MM.1S (cell line): Measurements from ENCODE around the gene OPRL1.
"Not testable (repeated sequence)": the region's sequence is repeated elsewhere in the genome, so short reads cannot be mapped to it uniquely, and the experiment has no call there.

Experiments used
- DNase-seq: peaks from one replicate; pipeline ENCODE4 v3.0.0-alpha.2; 2015
- H2AFZ ChIP-seq: fragments of 300-600 bp; sonication (generic); 2 replicates; pipeline ENCODE4 v1.6.0; 2016; ENCODE audit warnings: antibody characterized with exemption, low read length
- H3F3A ChIP-seq: fragments of 300-600 bp; sonication (generic); 2 replicates; pipeline ENCODE4 v1.6.1; 2016; ENCODE audit warnings: mild to moderate bottlenecking, antibody characterized with exemption, low read length, moderate library complexity, mixed read lengths; ENCODE audit not compliant: insufficient read depth
- H3K27ac ChIP-seq: fragments of 300-600 bp; sonication (generic); 2 replicates; pipeline ENCODE4 v1.5.1; 2016; ENCODE audit warnings: mild to moderate bottlenecking, low read length
- H3K27me3 ChIP-seq: fragments of 300-600 bp; sonication (generic); replicated peaks from 2 replicates; pipeline ENCODE4 v1.6.0; 2016; ENCODE audit warnings: low read length; ENCODE audit not compliant: insufficient read depth
- H3K36me3 ChIP-seq: fragments of 300-600 bp; sonication (generic); replicated peaks from 2 replicates; pipeline ENCODE4 v1.6.1; 2016; ENCODE audit warnings: mild to moderate bottlenecking, low read length, mixed read lengths; ENCODE audit not compliant: insufficient read depth
- H3K4me1 ChIP-seq: fragments of 300-600 bp; sonication (generic); 2 replicates; pipeline ENCODE4 v1.6.1; 2016; ENCODE audit warnings: low read length, mixed read lengths
- H3K4me2 ChIP-seq: fragments of 300-600 bp; sonication (generic); 2 replicates; pipeline ENCODE4 v1.6.0; 2016; ENCODE audit warnings: low read depth, low read length
- H3K4me3 ChIP-seq: fragments of 300-600 bp; sonication (generic); 2 replicates; pipeline ENCODE4 v1.5.1; 2016; ENCODE audit warnings: low read length, mixed read lengths
- H3K79me2 ChIP-seq: fragments of 300-600 bp; sonication (generic); 2 replicates; pipeline ENCODE4 v1.6.1; 2016; ENCODE audit warnings: mixed run types, low read length, mixed read lengths
- H3K9ac ChIP-seq: fragments of 300-600 bp; sonication (generic); 2 replicates; pipeline ENCODE4 v1.6.1; 2016; ENCODE audit warnings: low read length, mixed read lengths
- H3K9me2 ChIP-seq: fragments of 300-600 bp; sonication (generic); replicated peaks from 2 replicates; pipeline ENCODE4 v1.6.1; 2016; ENCODE audit warnings: mild to moderate bottlenecking, low read length, mixed read lengths; ENCODE audit not compliant: insufficient read depth
- H3K9me3 ChIP-seq: fragments of 300-600 bp; sonication (generic); replicated peaks from 2 replicates; pipeline ENCODE4 v1.6.1; 2016; ENCODE audit warnings: mild to moderate bottlenecking, low read length, mixed read lengths; ENCODE audit not compliant: insufficient read depth
- H4K20me1 ChIP-seq: fragments of 300-600 bp; sonication (generic); 2 replicates; pipeline ENCODE4 v1.6.1; 2016; ENCODE audit warnings: mild to moderate bottlenecking, low read length, moderate library complexity, mixed read lengths; ENCODE audit not compliant: insufficient read depth
- CTCF ChIP-seq: fragments of 300-600 bp; sonication (generic); IDR thresholded peaks from 2 replicates; pipeline ENCODE4 v1.5.1; 2016; ENCODE audit warnings: antibody characterized with exemption, low read length, mixed read lengths
- EZH2 ChIP-seq: fragments of 300-600 bp; sonication (generic); optimal IDR thresholded peaks from 2 replicates; pipeline ENCODE3; 2017; ENCODE audit warnings: low read depth, mild to moderate bottlenecking, antibody characterized with exemption, low read length, mixed read lengths
- EZH2phosphoT487 ChIP-seq: fragments of 300-600 bp; sonication (generic); IDR thresholded peaks from 2 replicates; pipeline ENCODE4 v1.6.1; 2018; ENCODE audit warnings: antibody characterized with exemption, low read length

Gene OPRL1

GRCh38 chr20:64119681-64120341 is 39.9 kb downstream of the OPRL1 start:
- peak overlapping the region; percentile 18 for H2AFZ ChIP-seq
- H3F3A ChIP-seq: no peaks in the 10 kb centered on the region
- H3K4me1 ChIP-seq: no peaks in the 10 kb centered on the region
- no peak for DNase-seq
- H3K9me3 ChIP-seq: no peaks in the 10 kb centered on the region
- H3K27me3 ChIP-seq: peaks cover 66% of the 10 kb centered on the region
- no peak overlapping the region for H3K9ac ChIP-seq
- H3K9me2 ChIP-seq: no peaks in the 10 kb centered on the region
- H4K20me1 ChIP-seq: no peaks in the 10 kb centered on the region
- H3K27ac ChIP-seq: no peak overlapping the region
- TF ChIP-seq EZH2phosphoT487 (no peak), EZH2 (no peak), CTCF (no peak)
- H3K79me2 ChIP-seq: no peaks in the 10 kb centered on the region
- H3K36me3 ChIP-seq: no peaks in the 10 kb centered on the region
- H3K4me2 ChIP-seq: peak overlapping the region; percentile 45; the same call in 1 of the 2 replicates
- peak overlapping the region; percentile 8; the same call in 1 of the 2 replicates for H3K4me3 ChIP-seq

GRCh38 chr20:64121586-64121985 is 41.7 kb downstream of the OPRL1 start:
- Histone ChIP-seq H4K20me1 (no peaks in the 10 kb centered on the region), H3K4me2 (no peak overlapping the region), H3K27me3 (peaks cover 48% of the 10 kb centered on the region)

GRCh38 chr20:64122927-64123326 is 43.0 kb downstream of the OPRL1 start:
- not testable (repeated sequence) for H3K4me1 ChIP-seq, H3K9ac ChIP-seq, H3K9me3 ChIP-seq, H4K20me1 ChIP-seq, H3K27ac ChIP-seq, H3F3A ChIP-seq, H3K4me2 ChIP-seq, H3K9me2 ChIP-seq, H3K36me3 ChIP-seq, H3K79me2 ChIP-seq, H3K4me3 ChIP-seq, DNase-seq, H2AFZ ChIP-seq
- peaks cover 46% of the 10 kb centered on the region for H3K27me3 ChIP-seq

More at GRCh38 chr20:64121586-64121985, 41.7 kb downstream of the OPRL1 start:
- no peak overlapping the region for H3K27ac ChIP-seq
- H3K79me2 ChIP-seq: no peaks in the 10 kb centered on the region
- H2AFZ ChIP-seq: no peak overlapping the region
- no peaks in the 10 kb centered on the region for H3K4me1 ChIP-seq
- H3K9ac ChIP-seq: no peak overlapping the region
- no peaks in the 10 kb centered on the region for H3K9me2 ChIP-seq
- no peak overlapping the region for H3K4me3 ChIP-seq
- H3F3A ChIP-seq: no peaks in the 10 kb centered on the region
- no peak for DNase-seq
- no peaks in the 10 kb centered on the region for H3K9me3 ChIP-seq
- TF ChIP-seq CTCF (no peak), EZH2 (no peak), EZH2phosphoT487 (no peak)
- H3K36me3 ChIP-seq: no peaks in the 10 kb centered on the region

- H3K9ac ChIP-seq, H4K20me1 ChIP-seq, H3K4me2 ChIP-seq, H3K79me2 ChIP-seq, H3K27ac ChIP-seq, H3K9me2 ChIP-seq, H2AFZ ChIP-seq, H3K4me3 ChIP-seq, DNase-seq, H3F3A ChIP-seq, H3K4me1 ChIP-seq, H3K9me3 ChIP-seq, H3K36me3 ChIP-seq: not testable (repeated sequence)
- peaks cover 51% of the 10 kb centered on the region for H3K27me3 ChIP-seq
Measured at GRCh38 chr20:64123517-64123916, 43.6 kb downstream of the OPRL1 start.
